Measurements from ENCODE around the gene INSYN2A.

Gene INSYN2A

DNA sequence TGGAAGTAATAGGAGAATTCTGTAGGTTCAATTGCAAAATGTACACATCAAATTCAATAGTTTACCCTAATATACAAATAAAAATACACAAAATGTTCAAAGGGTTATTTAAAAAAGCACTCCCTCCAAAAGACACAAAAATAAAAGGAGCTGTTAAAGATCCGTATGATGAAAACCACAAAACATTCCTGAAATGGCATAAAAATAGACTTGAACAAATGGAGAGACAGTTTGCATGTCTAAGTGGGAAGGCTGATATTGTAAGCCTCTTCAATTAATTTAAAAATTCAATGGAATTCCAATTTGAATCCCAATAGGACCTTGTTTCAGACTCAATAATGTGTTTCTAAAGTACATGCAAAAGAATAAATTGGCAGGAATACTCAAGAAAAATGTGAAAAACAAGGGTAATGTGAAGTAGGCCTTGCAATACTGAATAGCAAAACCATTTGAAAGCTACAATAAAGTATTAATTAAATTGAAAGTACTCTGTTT lies 38.0 kb upstream of the INSYN2A start:
- no peak overlapping the region for H3K23ac ChIP-seq (ENCODE audit: low read length)
- no peaks in the 10 kb centered on the region for H3K4me1 ChIP-seq (ENCODE audit: control insufficient read depth, low read depth, low read length)
- DNase-seq: no peak
- no peak overlapping the region for H2AK5ac ChIP-seq (ENCODE audit: low read length)
- no peaks in the 10 kb centered on the region for H3K79me1 ChIP-seq (ENCODE audit: low read length)
- no peaks in the 10 kb centered on the region for H3K36me3 ChIP-seq (ENCODE audit: control insufficient read depth, insufficient read depth, low read length)
- H3K27me3 ChIP-seq (ENCODE audit: insufficient read depth, low read length, poor library complexity): no peaks in the 10 kb centered on the region
- H3K79me2 ChIP-seq (ENCODE audit: control insufficient read depth, insufficient read depth, low read length): no peaks in the 10 kb centered on the region
- no peak overlapping the region for H4K5ac ChIP-seq (ENCODE audit: low read length)
- no peak overlapping the region for H2BK5ac ChIP-seq (ENCODE audit: low read length)
- H3K27ac ChIP-seq (ENCODE audit: low read depth, low read length): no peak overlapping the region
- H4K8ac ChIP-seq (ENCODE audit: low read depth, low read length): no peak overlapping the region
- H3K18ac ChIP-seq (ENCODE audit: low read length): no peak overlapping the region
- no peak overlapping the region for H2BK15ac ChIP-seq (replicated peaks; ENCODE audit: low read depth)
- no peak overlapping the region for H3K4me3 ChIP-seq (ENCODE audit: low read length)
- H2BK120ac ChIP-seq (ENCODE audit: low read depth, low read length): no peak overlapping the region
- no peak overlapping the region for H3K56ac ChIP-seq (ENCODE audit: low read length)
- no peak overlapping the region for H3K9ac ChIP-seq (ENCODE audit: low read length)
- H3K4ac ChIP-seq (ENCODE audit: low read depth, low read length): no peak overlapping the region
- H3K4me2 ChIP-seq (ENCODE audit: low read length): no peak overlapping the region
- WGBS (ENCODE audit: extremely low coverage, insufficient coverage, low lambda C conversion rate): no CpG with 5 or more reads among the region's 1 CpG

DNA sequence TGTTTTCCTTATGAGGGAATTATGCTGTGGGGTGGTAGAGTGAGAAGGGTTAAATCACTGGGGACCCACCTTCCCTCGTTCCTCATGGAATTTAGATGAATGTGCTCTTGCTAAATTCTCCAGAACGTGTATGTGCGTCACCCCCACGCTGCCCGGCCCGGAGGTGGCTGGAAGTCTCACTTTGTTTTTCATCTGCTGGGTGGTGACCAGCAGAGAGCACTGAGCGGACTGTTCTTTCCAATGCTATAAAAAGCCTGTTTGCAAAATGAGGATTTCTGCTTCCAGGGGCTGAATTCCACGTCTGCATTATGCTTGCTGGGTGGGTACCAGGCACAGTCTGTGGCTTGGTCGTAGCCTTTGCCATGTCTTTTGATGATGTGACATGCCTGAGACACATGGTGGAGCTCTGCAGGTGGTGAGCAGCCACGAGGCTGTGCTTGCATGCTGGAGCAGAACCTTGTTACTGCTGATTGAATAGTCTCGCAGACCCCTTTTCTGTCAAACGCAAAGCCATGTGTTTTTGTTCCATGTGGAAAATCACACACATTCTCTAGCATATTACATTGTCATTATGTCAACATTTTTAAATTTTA lies 31.9 kb upstream of the INSYN2A start:
- H3K9ac ChIP-seq (ENCODE audit: low read length): no peak overlapping the region
- no peak overlapping the region for H3K56ac ChIP-seq (ENCODE audit: low read length)
- no peak overlapping the region for H2BK15ac ChIP-seq (replicated peaks; ENCODE audit: low read depth)
- no peak overlapping the region for H3K4ac ChIP-seq (ENCODE audit: low read depth, low read length)
- H2BK120ac ChIP-seq (ENCODE audit: low read depth, low read length): no peak overlapping the region
- no peak overlapping the region for H3K18ac ChIP-seq (ENCODE audit: low read length)
- H3K27me3 ChIP-seq (ENCODE audit: insufficient read depth, low read length, poor library complexity): no peaks in the 10 kb centered on the region
- no peak overlapping the region for H4K8ac ChIP-seq (ENCODE audit: low read depth, low read length)
- H3K79me2 ChIP-seq (ENCODE audit: control insufficient read depth, insufficient read depth, low read length): no peaks in the 10 kb centered on the region
- H3K79me1 ChIP-seq (ENCODE audit: low read length): no peaks in the 10 kb centered on the region
- peak; percentile 7 for DNase-seq
- H3K27ac ChIP-seq (ENCODE audit: low read depth, low read length): no peak overlapping the region
- H3K4me1 ChIP-seq (ENCODE audit: control insufficient read depth, low read depth, low read length): no peaks in the 10 kb centered on the region
- no peak overlapping the region for H4K5ac ChIP-seq (ENCODE audit: low read length)
- H3K4me3 ChIP-seq (ENCODE audit: low read length): no peak overlapping the region
- no peak overlapping the region for H3K4me2 ChIP-seq (ENCODE audit: low read length)
- no peak overlapping the region for H3K23ac ChIP-seq (ENCODE audit: low read length)
- no peaks in the 10 kb centered on the region for H3K36me3 ChIP-seq (ENCODE audit: control insufficient read depth, insufficient read depth, low read length)
- H2AK5ac ChIP-seq (ENCODE audit: low read length): no peak overlapping the region
- no peak overlapping the region for H2BK5ac ChIP-seq (ENCODE audit: low read length)
- WGBS (ENCODE audit: extremely low coverage, insufficient coverage, low lambda C conversion rate): no CpG with 5 or more reads among the region's 12 CpGs

DNA sequence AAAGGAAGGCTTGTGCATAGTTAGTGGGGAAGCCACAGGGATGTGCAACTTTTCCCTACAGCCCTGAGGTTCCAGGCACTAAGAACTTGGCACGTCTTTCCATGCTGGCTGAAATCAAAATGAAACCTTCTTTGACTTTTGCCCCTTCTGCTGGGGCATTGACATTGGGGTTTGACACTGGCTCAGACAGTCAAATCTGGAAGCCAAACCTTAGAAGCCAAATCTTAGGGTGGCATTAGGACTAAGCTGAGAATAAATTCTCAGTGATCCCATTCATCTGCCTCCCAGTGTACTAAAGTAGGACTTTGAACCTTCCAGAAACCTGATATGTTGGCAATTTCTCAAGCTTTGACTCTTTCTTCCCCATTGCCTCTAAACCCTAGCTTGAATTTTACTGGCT lies 31.3 kb upstream of the INSYN2A start:
- no peak overlapping the region for H4K5ac ChIP-seq (ENCODE audit: low read length)
- no peaks in the 10 kb centered on the region for H3K27me3 ChIP-seq (ENCODE audit: insufficient read depth, low read length, poor library complexity)
- no peak overlapping the region for H3K4me3 ChIP-seq (ENCODE audit: low read length)
- no peak overlapping the region for H2BK5ac ChIP-seq (ENCODE audit: low read length)
- H2BK15ac ChIP-seq (replicated peaks; ENCODE audit: low read depth): no peak overlapping the region
- H3K79me1 ChIP-seq (ENCODE audit: low read length): no peaks in the 10 kb centered on the region
- no peak overlapping the region for H2BK120ac ChIP-seq (ENCODE audit: low read depth, low read length)
- H3K36me3 ChIP-seq (ENCODE audit: control insufficient read depth, insufficient read depth, low read length): no peaks in the 10 kb centered on the region
- no peak for DNase-seq
- H3K4me2 ChIP-seq (ENCODE audit: low read length): no peak overlapping the region
- no CpG with 5 or more reads among the region's 1 CpG for WGBS (ENCODE audit: extremely low coverage, insufficient coverage, low lambda C conversion rate)
- no peak overlapping the region for H3K23ac ChIP-seq (ENCODE audit: low read length)
- no peak overlapping the region for H3K4ac ChIP-seq (ENCODE audit: low read depth, low read length)
- H3K9ac ChIP-seq (ENCODE audit: low read length): no peak overlapping the region
- no peak overlapping the region for H3K56ac ChIP-seq (ENCODE audit: low read length)
- no peak overlapping the region for H4K8ac ChIP-seq (ENCODE audit: low read depth, low read length)
- H2AK5ac ChIP-seq (ENCODE audit: low read length): no peak overlapping the region
- H3K4me1 ChIP-seq (ENCODE audit: control insufficient read depth, low read depth, low read length): no peaks in the 10 kb centered on the region
- no peak overlapping the region for H3K27ac ChIP-seq (ENCODE audit: low read depth, low read length)
- no peaks in the 10 kb centered on the region for H3K79me2 ChIP-seq (ENCODE audit: control insufficient read depth, insufficient read depth, low read length)
- no peak overlapping the region for H3K18ac ChIP-seq (ENCODE audit: low read length)

DNA sequence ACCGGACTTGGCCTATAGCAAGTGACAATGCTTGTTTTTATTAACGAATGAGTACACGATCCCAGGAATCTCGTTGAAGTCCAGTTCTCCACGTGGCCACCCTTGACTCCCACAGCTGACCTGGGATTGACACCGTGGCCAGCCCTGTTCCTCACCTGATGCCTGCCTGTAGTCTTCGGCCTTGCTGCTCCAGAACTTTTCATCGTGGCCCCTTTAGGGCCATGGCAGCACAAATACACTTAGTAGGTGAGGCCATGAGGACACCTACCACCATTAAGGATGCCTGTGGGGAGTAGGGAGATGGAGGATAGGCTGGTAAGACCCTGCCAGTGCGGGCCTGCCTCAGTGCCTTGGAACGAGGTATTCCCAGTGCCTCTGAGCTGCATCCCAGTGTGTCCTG lies 30.6 kb upstream of the INSYN2A start:
- H3K79me2 ChIP-seq (ENCODE audit: control insufficient read depth, insufficient read depth, low read length): no peaks in the 10 kb centered on the region
- no peak overlapping the region for H3K56ac ChIP-seq (ENCODE audit: low read length)
- no peak overlapping the region for H2AK5ac ChIP-seq (ENCODE audit: low read length)
- H2BK5ac ChIP-seq (ENCODE audit: low read length): no peak overlapping the region
- H3K4me1 ChIP-seq (ENCODE audit: control insufficient read depth, low read depth, low read length): no peaks in the 10 kb centered on the region
- H3K79me1 ChIP-seq (ENCODE audit: low read length): no peaks in the 10 kb centered on the region
- H3K36me3 ChIP-seq (ENCODE audit: control insufficient read depth, insufficient read depth, low read length): no peaks in the 10 kb centered on the region
- no peak for DNase-seq
- H2BK120ac ChIP-seq (ENCODE audit: low read depth, low read length): no peak overlapping the region
- H3K27me3 ChIP-seq (ENCODE audit: insufficient read depth, low read length, poor library complexity): no peaks in the 10 kb centered on the region
- no peak overlapping the region for H3K4me2 ChIP-seq (ENCODE audit: low read length)
- no peak overlapping the region for H3K4me3 ChIP-seq (ENCODE audit: low read length)
- H3K27ac ChIP-seq (ENCODE audit: low read depth, low read length): no peak overlapping the region
- H3K4ac ChIP-seq (ENCODE audit: low read depth, low read length): no peak overlapping the region
- no peak overlapping the region for H4K5ac ChIP-seq (ENCODE audit: low read length)
- no peak overlapping the region for H3K9ac ChIP-seq (ENCODE audit: low read length)
- no peak overlapping the region for H3K23ac ChIP-seq (ENCODE audit: low read length)
- no CpG with 5 or more reads among the region's 10 CpGs for WGBS (ENCODE audit: extremely low coverage, insufficient coverage, low lambda C conversion rate)
- H4K8ac ChIP-seq (ENCODE audit: low read depth, low read length): no peak overlapping the region
- H2BK15ac ChIP-seq (replicated peaks; ENCODE audit: low read depth): no peak overlapping the region
- H3K18ac ChIP-seq (ENCODE audit: low read length): no peak overlapping the region

DNA sequence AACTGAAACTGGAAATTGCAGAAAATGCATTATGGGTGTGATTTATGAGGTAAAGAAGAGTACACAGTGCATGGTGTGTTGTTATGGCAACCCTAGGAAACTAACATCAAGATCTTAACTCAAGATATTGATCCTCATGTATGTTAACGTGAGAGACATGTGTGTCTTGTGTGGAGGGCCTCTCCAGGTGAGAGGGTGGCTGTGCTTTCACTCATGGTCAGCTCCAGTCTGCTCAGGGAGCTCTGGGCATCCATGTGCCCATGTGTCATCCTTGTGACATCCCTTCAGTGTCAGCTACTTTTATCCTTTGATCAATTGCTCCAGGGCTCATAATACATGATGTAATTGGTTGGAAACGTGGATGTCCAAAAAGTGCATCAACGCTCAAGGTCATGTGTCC lies 24.9 kb upstream of the INSYN2A start:
- H3K36me3 ChIP-seq (ENCODE audit: control insufficient read depth, insufficient read depth, low read length): no peaks in the 10 kb centered on the region
- no peak overlapping the region for H3K4me3 ChIP-seq (ENCODE audit: low read length)
- no peak overlapping the region for H3K27ac ChIP-seq (ENCODE audit: low read depth, low read length)
- H4K5ac ChIP-seq (ENCODE audit: low read length): no peak overlapping the region
- H3K9ac ChIP-seq (ENCODE audit: low read length): no peak overlapping the region
- H3K79me1 ChIP-seq (ENCODE audit: low read length): no peaks in the 10 kb centered on the region
- H3K79me2 ChIP-seq (ENCODE audit: control insufficient read depth, insufficient read depth, low read length): no peaks in the 10 kb centered on the region
- no peak overlapping the region for H3K4me2 ChIP-seq (ENCODE audit: low read length)
- no peaks in the 10 kb centered on the region for H3K4me1 ChIP-seq (ENCODE audit: control insufficient read depth, low read depth, low read length)
- H2AK5ac ChIP-seq (ENCODE audit: low read length): no peak overlapping the region
- H3K23ac ChIP-seq (ENCODE audit: low read length): no peak overlapping the region
- H4K8ac ChIP-seq (ENCODE audit: low read depth, low read length): no peak overlapping the region
- no peak overlapping the region for H3K56ac ChIP-seq (ENCODE audit: low read length)
- no peak overlapping the region for H2BK15ac ChIP-seq (replicated peaks; ENCODE audit: low read depth)
- no peaks in the 10 kb centered on the region for H3K27me3 ChIP-seq (ENCODE audit: insufficient read depth, low read length, poor library complexity)
- DNase-seq: no peak
- no CpG with 5 or more reads among the region's 3 CpGs for WGBS (ENCODE audit: extremely low coverage, insufficient coverage, low lambda C conversion rate)
- H3K4ac ChIP-seq (ENCODE audit: low read depth, low read length): no peak overlapping the region
- no peak overlapping the region for H2BK5ac ChIP-seq (ENCODE audit: low read length)
- no peak overlapping the region for H2BK120ac ChIP-seq (ENCODE audit: low read depth, low read length)
- H3K18ac ChIP-seq (ENCODE audit: low read length): no peak overlapping the region

DNA sequence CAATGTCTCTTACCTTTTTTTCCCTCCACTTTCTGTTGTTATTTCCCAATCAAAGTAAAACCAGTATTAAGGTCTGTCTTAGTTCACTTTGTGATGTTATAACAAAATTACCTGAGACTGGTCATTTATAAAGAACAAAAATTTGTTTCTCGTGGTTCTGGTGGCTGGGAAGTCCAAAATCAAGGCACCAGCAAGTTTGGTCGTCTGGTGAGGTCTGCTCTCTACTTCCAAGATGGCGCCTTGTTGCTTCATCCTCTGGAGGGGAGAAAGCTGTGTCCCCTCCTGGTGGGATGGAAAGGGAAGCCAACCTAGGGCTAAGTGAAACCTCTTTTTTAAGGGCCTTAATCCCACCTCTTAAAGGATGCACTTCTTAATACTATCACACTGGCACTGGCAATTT lies 22.3 kb upstream of the INSYN2A start:
- no peak overlapping the region for H2AK5ac ChIP-seq (ENCODE audit: low read length)
- H2BK5ac ChIP-seq (ENCODE audit: low read length): no peak overlapping the region
- H3K56ac ChIP-seq (ENCODE audit: low read length): no peak overlapping the region
- H3K79me1 ChIP-seq (ENCODE audit: low read length): no peaks in the 10 kb centered on the region
- H4K8ac ChIP-seq (ENCODE audit: low read depth, low read length): no peak overlapping the region
- no peak overlapping the region for H3K4ac ChIP-seq (ENCODE audit: low read depth, low read length)
- no peak overlapping the region for H3K4me2 ChIP-seq (ENCODE audit: low read length)
- H3K23ac ChIP-seq (ENCODE audit: low read length): no peak overlapping the region
- no peaks in the 10 kb centered on the region for H3K27me3 ChIP-seq (ENCODE audit: insufficient read depth, low read length, poor library complexity)
- DNase-seq: no peak
- no peak overlapping the region for H2BK120ac ChIP-seq (ENCODE audit: low read depth, low read length)
- H3K9ac ChIP-seq (ENCODE audit: low read length): no peak overlapping the region
- H3K27ac ChIP-seq (ENCODE audit: low read depth, low read length): no peak overlapping the region
- H3K36me3 ChIP-seq (ENCODE audit: control insufficient read depth, insufficient read depth, low read length): no peaks in the 10 kb centered on the region
- H2BK15ac ChIP-seq (replicated peaks; ENCODE audit: low read depth): no peak overlapping the region
- peaks cover 4% of the 10 kb centered on the region for H3K4me1 ChIP-seq (ENCODE audit: control insufficient read depth, low read depth, low read length)
- H3K4me3 ChIP-seq (ENCODE audit: low read length): no peak overlapping the region
- H3K79me2 ChIP-seq (ENCODE audit: control insufficient read depth, insufficient read depth, low read length): no peaks in the 10 kb centered on the region
- no peak overlapping the region for H3K18ac ChIP-seq (ENCODE audit: low read length)
- no CpG with 5 or more reads among the region's 3 CpGs for WGBS (ENCODE audit: extremely low coverage, insufficient coverage, low lambda C conversion rate)
- H4K5ac ChIP-seq (ENCODE audit: low read length): no peak overlapping the region
